Nephron progenitor cell (in vitro differentiated cells): Measurements from ENCODE around the gene THBS1.

ENCODE experiments used
- DNase-seq: peaks from one replicate; pipeline ENCODE4 v3.0.0; 2021
- H3K27ac Mint-ChIP-seq: 2 replicates; pipeline ENCODE4 v1.8.0; 2021; ENCODE audit warnings: mild to moderate bottlenecking, moderate library complexity, mixed read lengths
- H3K27me3 Mint-ChIP-seq: 2 replicates; pipeline ENCODE4 v1.8.0; 2021; ENCODE audit warnings: mild to moderate bottlenecking, low read depth, mixed read lengths; ENCODE audit not compliant: poor library complexity
- H3K36me3 Mint-ChIP-seq: 2 replicates; pipeline ENCODE4 v1.8.0; 2021; ENCODE audit warnings: low read depth, mixed read lengths
- H3K4me1 Mint-ChIP-seq: 2 replicates; pipeline ENCODE4 v1.8.0; 2021; ENCODE audit warnings: mixed read lengths
- H3K4me3 Mint-ChIP-seq: 2 replicates; pipeline ENCODE4 v1.8.0; 2021; ENCODE audit warnings: mild to moderate bottlenecking, moderate library complexity, mixed read lengths
- H3K9me3 Mint-ChIP-seq: 2 replicates; pipeline ENCODE4 v1.8.0; 2021; ENCODE audit warnings: mild to moderate bottlenecking, moderate library complexity, mixed read lengths
- CTCF ChIP-seq: fragments of 200-600 bp; sonication (generic); IDR thresholded peaks from 2 replicates; pipeline ENCODE4 v1.5.0; 2021; ENCODE audit warnings: antibody characterized with exemption

The THBS1 gene

DNA sequence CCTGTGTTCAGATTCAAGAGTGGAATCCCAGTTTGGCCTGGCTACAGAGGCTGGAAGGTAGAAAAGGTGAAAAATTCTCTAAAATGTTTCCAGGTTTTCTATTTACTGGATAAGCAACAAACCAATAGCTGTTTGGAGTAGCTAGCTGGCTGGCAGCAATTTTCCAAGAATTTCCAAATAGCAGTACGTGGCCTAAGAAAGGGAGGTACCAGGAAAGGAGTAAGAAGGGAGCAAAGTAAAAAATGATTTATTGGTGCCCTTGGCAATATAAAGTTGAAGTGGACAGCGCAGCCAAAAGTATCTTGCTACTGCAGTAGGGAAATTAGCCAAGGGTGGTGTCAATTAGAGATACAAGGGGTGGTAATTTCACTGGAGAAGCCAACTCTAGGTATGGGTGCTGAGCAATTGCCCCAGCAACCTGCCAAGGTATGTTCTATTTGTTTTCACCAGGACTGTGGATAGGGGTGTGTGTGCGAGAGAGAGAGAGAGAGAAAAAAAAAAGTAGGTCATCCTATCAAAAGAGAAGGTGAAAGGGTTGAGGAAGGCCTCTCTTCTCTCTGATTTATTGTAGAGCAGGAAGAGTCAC lies 40.8 kb upstream of the THBS1 start:
- Mint-ChIP-seq H3K27ac (no peak overlapping the region), H3K36me3 (peaks cover 6% of the 10 kb centered on the region), H3K4me1 (no peaks in the 10 kb centered on the region), H3K27me3 (peaks cover 3% of the 10 kb centered on the region), H3K4me3 (no peak overlapping the region), H3K9me3 (peaks cover 19% of the 10 kb centered on the region)
- DNase-seq: no peak
- no peak for TF ChIP-seq CTCF

DNA sequence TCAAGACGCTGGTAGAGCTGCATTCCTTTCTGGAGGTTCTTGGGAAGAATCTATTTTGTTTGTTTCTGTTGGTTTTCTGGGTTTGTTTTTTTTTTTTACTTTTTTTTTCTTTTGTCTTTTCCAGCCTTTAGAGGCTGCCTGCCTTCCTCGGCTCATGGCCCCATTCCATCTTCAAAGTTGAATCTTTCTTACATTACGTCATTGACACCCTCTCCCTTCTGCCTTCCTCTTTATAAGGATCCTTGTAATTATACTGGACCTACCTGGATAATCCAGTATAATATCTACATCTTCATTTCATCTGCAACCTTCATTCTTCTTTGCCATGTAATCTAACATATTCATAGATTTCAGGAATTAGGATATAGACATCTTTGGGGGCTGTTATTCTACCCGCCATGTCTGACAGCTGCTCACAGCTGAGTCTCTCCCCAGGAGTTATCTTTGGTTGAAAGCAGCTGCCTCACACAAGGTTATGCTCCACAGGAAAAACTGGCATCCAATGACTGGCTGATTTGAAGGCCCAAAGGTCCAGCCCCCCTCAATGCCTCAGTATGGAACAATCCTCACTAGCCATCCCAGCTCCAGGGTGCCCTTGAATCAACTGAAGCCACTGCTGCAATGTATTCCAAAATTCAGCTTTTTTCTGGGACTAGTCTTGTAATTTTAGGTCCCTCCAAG lies 38.4 kb upstream of the THBS1 start:
- Mint-ChIP-seq H3K36me3 (peaks cover 6% of the 10 kb centered on the region), H3K27me3 (no peaks in the 10 kb centered on the region), H3K27ac (no peak overlapping the region), H3K4me1 (no peaks in the 10 kb centered on the region), H3K9me3 (peaks cover 30% of the 10 kb centered on the region), H3K4me3 (no peak overlapping the region)
- no peak for TF ChIP-seq CTCF
- no peak for DNase-seq

DNA sequence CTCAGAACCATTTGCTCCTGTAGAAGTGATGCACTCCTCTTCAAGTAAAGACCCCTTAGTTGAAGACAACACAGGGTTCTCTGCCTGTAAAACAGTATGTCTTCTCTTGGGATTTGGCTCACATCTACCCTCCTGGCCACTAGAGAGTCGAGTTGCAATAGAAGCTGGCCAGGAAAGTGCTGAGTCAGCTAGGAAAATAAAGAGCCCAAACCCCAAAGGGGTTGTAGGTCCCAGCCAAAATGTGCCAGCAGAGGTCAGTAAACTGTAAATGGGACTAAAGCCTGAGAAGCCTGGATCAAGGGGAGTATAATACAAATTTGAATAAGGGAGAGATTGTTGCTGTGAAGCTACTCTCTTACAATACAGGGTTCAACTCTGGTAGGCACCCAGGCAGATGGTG lies 37.2 kb upstream of the THBS1 start:
- Mint-ChIP-seq H3K27ac (no peak overlapping the region), H3K36me3 (peaks cover 6% of the 10 kb centered on the region), H3K27me3 (no peaks in the 10 kb centered on the region), H3K9me3 (peaks cover 30% of the 10 kb centered on the region), H3K4me1 (no peaks in the 10 kb centered on the region), H3K4me3 (no peak overlapping the region)
- TF ChIP-seq CTCF: no peak
- DNase-seq: no peak

DNA sequence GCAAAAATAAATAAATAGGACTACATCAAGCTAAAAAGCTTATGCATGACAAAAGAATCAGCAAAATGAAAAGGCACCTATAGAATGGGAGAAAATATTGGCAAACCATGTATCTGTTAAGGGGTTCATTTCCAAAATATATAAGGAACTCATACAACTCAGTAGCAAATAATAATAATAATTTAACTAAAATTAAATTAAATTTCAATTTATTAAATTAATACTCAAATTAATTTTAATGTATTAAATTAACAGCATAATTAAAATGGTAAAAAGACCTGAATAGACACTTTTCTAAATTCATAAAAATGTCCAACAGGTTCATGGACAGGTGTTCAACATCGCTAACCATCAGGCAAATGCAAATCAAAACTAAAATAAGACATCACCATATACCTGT lies 34.0 kb upstream of the THBS1 start:
- no peak overlapping the region for H3K4me3 Mint-ChIP-seq
- no peak overlapping the region for H3K27ac Mint-ChIP-seq
- no peaks in the 10 kb centered on the region for H3K27me3 Mint-ChIP-seq
- TF ChIP-seq CTCF: no peak
- no peaks in the 10 kb centered on the region for H3K4me1 Mint-ChIP-seq
- peaks cover 6% of the 10 kb centered on the region for H3K36me3 Mint-ChIP-seq
- DNase-seq: no peak
- peaks cover 30% of the 10 kb centered on the region for H3K9me3 Mint-ChIP-seq

- Mint-ChIP-seq H3K27ac (no peak overlapping the region), H3K4me3 (no peak overlapping the region)
- no peak for TF ChIP-seq CTCF
These were observed 32.3 kb upstream of the THBS1 start for GRCh38 chr15:39548561-39548960.

DNA sequence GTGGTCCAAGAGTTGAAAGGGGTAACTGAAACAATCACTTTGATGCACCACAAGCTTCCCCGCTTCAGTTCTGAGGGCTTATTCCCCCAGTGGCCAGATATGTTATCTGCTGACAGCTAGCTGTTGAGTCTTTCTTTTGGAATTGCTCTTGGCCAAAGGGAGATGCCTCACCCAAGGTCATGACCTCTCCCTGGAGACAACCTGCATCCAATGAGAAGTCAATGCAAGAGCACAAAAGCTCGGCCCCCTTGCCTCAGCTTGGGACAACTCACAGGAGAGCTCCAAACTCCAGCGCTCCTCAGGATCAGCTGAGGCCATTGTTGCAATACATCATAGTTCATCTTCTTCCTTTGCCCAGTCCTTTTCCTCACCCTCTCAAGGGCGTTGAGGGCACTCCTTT lies 31.0 kb upstream of the THBS1 start:
- H3K4me1 Mint-ChIP-seq: no peaks in the 10 kb centered on the region
- H3K4me3 Mint-ChIP-seq: no peak overlapping the region
- TF ChIP-seq CTCF: no peak
- no peak for DNase-seq
- peaks cover 13% of the 10 kb centered on the region for H3K9me3 Mint-ChIP-seq
- no peaks in the 10 kb centered on the region for H3K36me3 Mint-ChIP-seq
- peaks cover 3% of the 10 kb centered on the region for H3K27me3 Mint-ChIP-seq
- no peak overlapping the region for H3K27ac Mint-ChIP-seq

More at GRCh38 chr15:39548561-39548960, 32.3 kb upstream of the THBS1 start:
- peaks cover 3% of the 10 kb centered on the region for H3K27me3 Mint-ChIP-seq
- peaks cover 6% of the 10 kb centered on the region for H3K36me3 Mint-ChIP-seq
- peaks cover 24% of the 10 kb centered on the region for H3K9me3 Mint-ChIP-seq
- no peak for DNase-seq
- H3K4me1 Mint-ChIP-seq: no peaks in the 10 kb centered on the region
